Measurements from ENCODE around the gene STIM1.
"Not testable (repeated sequence)": the region's sequence is repeated elsewhere in the genome, so short reads cannot be mapped to it uniquely, and the experiment has no call there.

STIM1 gene

GRCh38 chr11:4048340-4048739 is 192.9 kb downstream of the STIM1 start:
- H3K79me2 ChIP-seq (ENCODE audit: control insufficient read depth, insufficient read depth, low read length) = no peaks in the 10 kb centered on the region
- no peak overlapping the region for H2AK5ac ChIP-seq (ENCODE audit: low read length)
- H2BK15ac ChIP-seq (replicated peaks; ENCODE audit: low read depth) = no peak overlapping the region
- no peak overlapping the region for H3K23ac ChIP-seq (ENCODE audit: low read length)
- H2BK5ac ChIP-seq (ENCODE audit: low read length) = no peak overlapping the region
- DNase-seq = no peak
- no peak overlapping the region for H3K9ac ChIP-seq (ENCODE audit: low read length)
- no peak overlapping the region for H3K4me3 ChIP-seq (ENCODE audit: low read length)
- H3K27ac ChIP-seq (ENCODE audit: low read depth, low read length) = no peak overlapping the region
- no peak overlapping the region for H4K5ac ChIP-seq (ENCODE audit: low read length)
- no peaks in the 10 kb centered on the region for H3K36me3 ChIP-seq (ENCODE audit: control insufficient read depth, insufficient read depth, low read length)
- no peak overlapping the region for H4K8ac ChIP-seq (ENCODE audit: low read depth, low read length)
- H3K56ac ChIP-seq (ENCODE audit: low read length) = no peak overlapping the region
- H3K4me1 ChIP-seq (ENCODE audit: control insufficient read depth, low read depth, low read length) = no peaks in the 10 kb centered on the region
- no peak overlapping the region for H3K18ac ChIP-seq (ENCODE audit: low read length)
- no peaks in the 10 kb centered on the region for H3K27me3 ChIP-seq (ENCODE audit: insufficient read depth, low read length, poor library complexity)
- H2BK120ac ChIP-seq (ENCODE audit: low read depth, low read length) = no peak overlapping the region
- no peak overlapping the region for H3K4me2 ChIP-seq (ENCODE audit: low read length)
- H3K4ac ChIP-seq (ENCODE audit: low read depth, low read length) = no peak overlapping the region
- H3K79me1 ChIP-seq (ENCODE audit: low read length) = no peaks in the 10 kb centered on the region

GRCh38 chr11:4049006-4049405 is 193.5 kb downstream of the STIM1 start:
- DNase-seq = no peak
- Histone ChIP-seq H3K56ac (ENCODE audit: low read length) (no peak overlapping the region), H3K27ac (ENCODE audit: low read depth, low read length) (no peak overlapping the region), H3K27me3 (ENCODE audit: insufficient read depth, low read length, poor library complexity) (no peaks in the 10 kb centered on the region), H2BK5ac (ENCODE audit: low read length) (no peak overlapping the region), H3K18ac (ENCODE audit: low read length) (no peak overlapping the region), H3K36me3 (ENCODE audit: control insufficient read depth, insufficient read depth, low read length) (no peaks in the 10 kb centered on the region), H4K5ac (ENCODE audit: low read length) (no peak overlapping the region), H2BK120ac (ENCODE audit: low read depth, low read length) (no peak overlapping the region), H4K8ac (ENCODE audit: low read depth, low read length) (no peak overlapping the region), H2AK5ac (ENCODE audit: low read length) (no peak overlapping the region), H3K23ac (ENCODE audit: low read length) (no peak overlapping the region), H3K79me1 (ENCODE audit: low read length) (no peaks in the 10 kb centered on the region), H3K9ac (ENCODE audit: low read length) (no peak overlapping the region), H3K4ac (ENCODE audit: low read depth, low read length) (no peak overlapping the region), H3K4me1 (ENCODE audit: control insufficient read depth, low read depth, low read length) (no peaks in the 10 kb centered on the region), H2BK15ac (replicated peaks; ENCODE audit: low read depth) (no peak overlapping the region), H3K4me2 (ENCODE audit: low read length) (no peak overlapping the region), H3K4me3 (ENCODE audit: low read length) (no peak overlapping the region), H3K79me2 (ENCODE audit: control insufficient read depth, insufficient read depth, low read length) (no peaks in the 10 kb centered on the region)
- no CpG with 5 or more reads among the region's 4 CpGs for WGBS (ENCODE audit: extremely low coverage, insufficient coverage, low lambda C conversion rate)

- DNase-seq = no peak
- H3K4ac ChIP-seq (ENCODE audit: low read depth, low read length) = no peak overlapping the region
- no peak overlapping the region for H3K4me2 ChIP-seq (ENCODE audit: low read length)
- no peaks in the 10 kb centered on the region for H3K4me1 ChIP-seq (ENCODE audit: control insufficient read depth, low read depth, low read length)
- H2AK5ac ChIP-seq (ENCODE audit: low read length) = no peak overlapping the region
- H3K23ac ChIP-seq (ENCODE audit: low read length) = no peak overlapping the region
- no peaks in the 10 kb centered on the region for H3K27me3 ChIP-seq (ENCODE audit: insufficient read depth, low read length, poor library complexity)
- no peak overlapping the region for H3K4me3 ChIP-seq (ENCODE audit: low read length)
- no peak overlapping the region for H2BK5ac ChIP-seq (ENCODE audit: low read length)
- H4K5ac ChIP-seq (ENCODE audit: low read length) = no peak overlapping the region
- H3K36me3 ChIP-seq (ENCODE audit: control insufficient read depth, insufficient read depth, low read length) = no peaks in the 10 kb centered on the region
- H3K79me2 ChIP-seq (ENCODE audit: control insufficient read depth, insufficient read depth, low read length) = no peaks in the 10 kb centered on the region
- no peak overlapping the region for H3K27ac ChIP-seq (ENCODE audit: low read depth, low read length)
- H3K56ac ChIP-seq (ENCODE audit: low read length) = no peak overlapping the region
- no peak overlapping the region for H3K9ac ChIP-seq (ENCODE audit: low read length)
- H3K79me1 ChIP-seq (ENCODE audit: low read length) = no peaks in the 10 kb centered on the region
- H4K8ac ChIP-seq (ENCODE audit: low read depth, low read length) = no peak overlapping the region
- H3K18ac ChIP-seq (ENCODE audit: low read length) = no peak overlapping the region
- no peak overlapping the region for H2BK15ac ChIP-seq (replicated peaks; ENCODE audit: low read depth)
- H2BK120ac ChIP-seq (ENCODE audit: low read depth, low read length) = no peak overlapping the region
- WGBS (ENCODE audit: extremely low coverage, insufficient coverage, low lambda C conversion rate) = no CpG with 5 or more reads among the region's 1 CpG
Observed at GRCh38 chr11:4050138-4050537, 194.7 kb downstream of the STIM1 start.

GRCh38 chr11:4053200-4053599 is 197.7 kb downstream of the STIM1 start:
- not testable (repeated sequence) for H2AK5ac ChIP-seq (ENCODE audit: low read length); H3K23ac ChIP-seq (ENCODE audit: low read length); H2BK5ac ChIP-seq (ENCODE audit: low read length); DNase-seq; H3K36me3 ChIP-seq (ENCODE audit: control insufficient read depth, insufficient read depth, low read length); H3K9ac ChIP-seq (ENCODE audit: low read length); H3K27ac ChIP-seq (ENCODE audit: low read depth, low read length); H2BK120ac ChIP-seq (ENCODE audit: low read depth, low read length); H2BK15ac ChIP-seq (replicated peaks; ENCODE audit: low read depth); H4K5ac ChIP-seq (ENCODE audit: low read length); H3K18ac ChIP-seq (ENCODE audit: low read length); H4K8ac ChIP-seq (ENCODE audit: low read depth, low read length); H3K27me3 ChIP-seq (ENCODE audit: insufficient read depth, low read length, poor library complexity); H3K4ac ChIP-seq (ENCODE audit: low read depth, low read length); H3K4me3 ChIP-seq (ENCODE audit: low read length); H3K79me1 ChIP-seq (ENCODE audit: low read length); H3K56ac ChIP-seq (ENCODE audit: low read length); H3K4me2 ChIP-seq (ENCODE audit: low read length); H3K4me1 ChIP-seq (ENCODE audit: control insufficient read depth, low read depth, low read length); H3K79me2 ChIP-seq (ENCODE audit: control insufficient read depth, insufficient read depth, low read length)
- no CpG with 5 or more reads among the region's 4 CpGs for WGBS (ENCODE audit: extremely low coverage, insufficient coverage, low lambda C conversion rate)

- H3K56ac ChIP-seq (ENCODE audit: low read length) = no peak overlapping the region
- WGBS (ENCODE audit: extremely low coverage, insufficient coverage, low lambda C conversion rate) = no CpG with 5 or more reads among the region's 1 CpG
Observed at GRCh38 chr11:4054643-4055042, 199.2 kb downstream of the STIM1 start.

GRCh38 chr11:4059424-4059823 is 204.0 kb downstream of the STIM1 start:
- Histone ChIP-seq H3K27me3 (ENCODE audit: insufficient read depth, low read length, poor library complexity) (no peaks in the 10 kb centered on the region), H3K23ac (ENCODE audit: low read length) (no peak overlapping the region), H3K79me1 (ENCODE audit: low read length) (no peaks in the 10 kb centered on the region), H3K56ac (ENCODE audit: low read length) (no peak overlapping the region), H3K4ac (ENCODE audit: low read depth, low read length) (no peak overlapping the region), H3K4me1 (ENCODE audit: control insufficient read depth, low read depth, low read length) (no peaks in the 10 kb centered on the region), H2AK5ac (ENCODE audit: low read length) (no peak overlapping the region), H4K8ac (ENCODE audit: low read depth, low read length) (no peak overlapping the region), H4K5ac (ENCODE audit: low read length) (no peak overlapping the region), H3K4me3 (ENCODE audit: low read length) (no peak overlapping the region), H3K36me3 (ENCODE audit: control insufficient read depth, insufficient read depth, low read length) (no peaks in the 10 kb centered on the region), H3K79me2 (ENCODE audit: control insufficient read depth, insufficient read depth, low read length) (no peaks in the 10 kb centered on the region), H2BK15ac (replicated peaks; ENCODE audit: low read depth) (no peak overlapping the region), H2BK5ac (ENCODE audit: low read length) (no peak overlapping the region), H2BK120ac (ENCODE audit: low read depth, low read length) (no peak overlapping the region), H3K18ac (ENCODE audit: low read length) (no peak overlapping the region), H3K27ac (ENCODE audit: low read depth, low read length) (no peak overlapping the region), H3K9ac (ENCODE audit: low read length) (no peak overlapping the region), H3K4me2 (ENCODE audit: low read length) (no peak overlapping the region)
- no peak for DNase-seq
- WGBS (ENCODE audit: extremely low coverage, insufficient coverage, low lambda C conversion rate) = no CpG with 5 or more reads among the region's 1 CpG

More at GRCh38 chr11:4054643-4055042, 199.2 kb downstream of the STIM1 start:
- no peaks in the 10 kb centered on the region for H3K79me1 ChIP-seq (ENCODE audit: low read length)
- H3K18ac ChIP-seq (ENCODE audit: low read length) = no peak overlapping the region
- H2BK120ac ChIP-seq (ENCODE audit: low read depth, low read length) = no peak overlapping the region
- no peak overlapping the region for H3K4me3 ChIP-seq (ENCODE audit: low read length)
- H4K5ac ChIP-seq (ENCODE audit: low read length) = no peak overlapping the region
- H3K4ac ChIP-seq (ENCODE audit: low read depth, low read length) = no peak overlapping the region
- no peaks in the 10 kb centered on the region for H3K27me3 ChIP-seq (ENCODE audit: insufficient read depth, low read length, poor library complexity)
- H3K9ac ChIP-seq (ENCODE audit: low read length) = no peak overlapping the region
- no peak for DNase-seq
- no peak overlapping the region for H4K8ac ChIP-seq (ENCODE audit: low read depth, low read length)
- no peak overlapping the region for H2BK5ac ChIP-seq (ENCODE audit: low read length)
- H3K36me3 ChIP-seq (ENCODE audit: control insufficient read depth, insufficient read depth, low read length) = no peaks in the 10 kb centered on the region
- H3K79me2 ChIP-seq (ENCODE audit: control insufficient read depth, insufficient read depth, low read length) = no peaks in the 10 kb centered on the region
- no peak overlapping the region for H3K23ac ChIP-seq (ENCODE audit: low read length)
- H2AK5ac ChIP-seq (ENCODE audit: low read length) = no peak overlapping the region
- H3K4me1 ChIP-seq (ENCODE audit: control insufficient read depth, low read depth, low read length) = no peaks in the 10 kb centered on the region
- H2BK15ac ChIP-seq (replicated peaks; ENCODE audit: low read depth) = no peak overlapping the region
- H3K27ac ChIP-seq (ENCODE audit: low read depth, low read length) = no peak overlapping the region
- H3K4me2 ChIP-seq (ENCODE audit: low read length) = no peak overlapping the region

Measured in mesendoderm (in vitro differentiated cells).